Astrocyte of the spinal cord (primary cell): ENCODE data around the gene ORM2.

Source experiments
- DNase-seq: peaks from one replicate; pipeline ENCODE4 v3.0.0; 2011; ENCODE audit warnings: low read depth, low spot score
- H3K4me3 ChIP-seq: 2 replicates; pipeline ENCODE4 v1.5.1; 2011; ENCODE audit warnings: low read depth, mild to moderate bottlenecking, low read length, moderate library complexity
- in situ Hi-C: cut with HindIII; loops from 2 replicates; pipeline ENCODE4 v1.10.0; 2017; ENCODE audit warnings: low sequenced_read_pairs
- TF ChIP-seq, protein P1 (sequence below): IDR thresholded peaks from 2 replicates; pipeline ENCODE4 v1.5.1; 2012; ENCODE audit warnings: low read depth, mild to moderate bottlenecking, low read length, inconsistent platforms

Gene ORM2

DNA sequence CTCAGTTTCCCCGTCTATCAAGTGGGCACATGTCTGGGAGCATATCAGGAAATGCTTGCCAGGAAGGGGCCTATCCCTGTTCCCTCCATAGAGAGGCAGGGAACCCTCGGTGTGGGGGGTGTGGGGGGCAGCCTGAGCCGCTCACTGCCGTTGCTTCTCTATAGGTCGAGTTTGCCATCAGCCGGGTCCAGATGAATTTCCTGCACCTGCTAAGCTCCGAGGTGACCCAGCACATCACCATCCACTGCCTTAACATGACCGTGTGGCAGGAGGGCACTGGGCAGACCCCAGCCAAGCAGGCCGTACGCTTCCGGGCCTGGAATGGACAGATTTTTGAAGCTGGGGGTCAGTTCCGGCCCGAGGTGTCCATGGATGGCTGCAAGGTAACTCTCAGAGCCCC lies 20.6 kb upstream of the ORM2 start:
- in situ Hi-C loops = no loop called here
- no peak for DNase-seq

GRCh38 chr9:114310471-114311450 lies 18.9 kb upstream of the ORM2 start:
- in situ Hi-C loops = no loop called here
- TF ChIP-seq, protein P1, sequence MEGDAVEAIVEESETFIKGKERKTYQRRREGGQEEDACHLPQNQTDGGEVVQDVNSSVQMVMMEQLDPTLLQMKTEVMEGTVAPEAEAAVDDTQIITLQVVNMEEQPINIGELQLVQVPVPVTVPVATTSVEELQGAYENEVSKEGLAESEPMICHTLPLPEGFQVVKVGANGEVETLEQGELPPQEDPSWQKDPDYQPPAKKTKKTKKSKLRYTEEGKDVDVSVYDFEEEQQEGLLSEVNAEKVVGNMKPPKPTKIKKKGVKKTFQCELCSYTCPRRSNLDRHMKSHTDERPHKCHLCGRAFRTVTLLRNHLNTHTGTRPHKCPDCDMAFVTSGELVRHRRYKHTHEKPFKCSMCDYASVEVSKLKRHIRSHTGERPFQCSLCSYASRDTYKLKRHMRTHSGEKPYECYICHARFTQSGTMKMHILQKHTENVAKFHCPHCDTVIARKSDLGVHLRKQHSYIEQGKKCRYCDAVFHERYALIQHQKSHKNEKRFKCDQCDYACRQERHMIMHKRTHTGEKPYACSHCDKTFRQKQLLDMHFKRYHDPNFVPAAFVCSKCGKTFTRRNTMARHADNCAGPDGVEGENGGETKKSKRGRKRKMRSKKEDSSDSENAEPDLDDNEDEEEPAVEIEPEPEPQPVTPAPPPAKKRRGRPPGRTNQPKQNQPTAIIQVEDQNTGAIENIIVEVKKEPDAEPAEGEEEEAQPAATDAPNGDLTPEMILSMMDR = no peak
- DNase-seq = no peak
- H3K4me3 ChIP-seq = no peak overlapping the region

More for the DNA sequence above, 20.6 kb upstream of the ORM2 start:
- TF ChIP-seq, protein P1 = no peak
- H3K4me3 ChIP-seq = no peak overlapping the region

GRCh38 chr9:114311571-114312512 lies 17.8 kb upstream of the ORM2 start:
- no peak overlapping the region for H3K4me3 ChIP-seq
- no peak for DNase-seq
- in situ Hi-C loops = no loop called here
- TF ChIP-seq, protein P1 = no peak

DNA sequence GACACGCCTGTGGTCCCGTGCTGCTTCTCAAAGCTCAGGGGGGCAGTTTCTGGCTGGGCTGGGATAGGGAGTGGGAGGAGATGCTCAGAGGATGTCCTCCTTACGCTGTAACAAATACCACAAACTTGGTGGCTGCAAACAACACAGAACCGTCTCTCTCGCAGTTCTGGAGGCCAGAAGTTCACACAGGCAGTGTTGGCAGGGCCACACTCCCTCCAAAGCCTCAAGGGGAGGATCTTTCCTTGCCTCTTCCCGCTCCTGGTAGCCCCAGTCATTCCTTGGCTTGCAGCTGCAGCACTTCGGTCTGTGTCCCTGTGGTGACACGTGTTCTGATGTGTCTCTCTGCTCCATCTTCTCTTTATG lies 17.2 kb upstream of the ORM2 start:
- no peak for DNase-seq
- no peak overlapping the region for H3K4me3 ChIP-seq
- in situ Hi-C loops = no loop called here
- TF ChIP-seq, protein P1 = no peak

DNA sequence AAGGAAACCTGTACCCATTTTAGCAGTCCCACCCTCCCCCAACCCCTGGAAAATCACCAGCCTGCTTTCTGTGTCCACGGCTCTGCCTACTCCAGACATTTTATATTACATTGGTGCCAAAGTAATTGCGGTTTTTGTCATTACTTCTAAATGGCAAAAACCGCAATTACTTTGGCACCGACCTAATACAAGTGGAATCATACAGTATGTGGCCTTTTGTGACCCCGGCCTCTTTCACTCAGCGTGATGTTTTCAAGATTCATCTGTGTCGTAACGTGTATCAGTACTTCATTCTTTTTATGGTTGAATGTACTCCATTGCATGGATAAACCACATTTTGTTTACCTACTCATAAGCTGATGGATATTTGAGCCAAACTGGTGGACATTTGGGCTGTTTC lies 16.5 kb upstream of the ORM2 start:
- no peak overlapping the region for H3K4me3 ChIP-seq
- TF ChIP-seq, protein P1 = no peak
- no peak for DNase-seq
- in situ Hi-C loops = no loop called here

DNA sequence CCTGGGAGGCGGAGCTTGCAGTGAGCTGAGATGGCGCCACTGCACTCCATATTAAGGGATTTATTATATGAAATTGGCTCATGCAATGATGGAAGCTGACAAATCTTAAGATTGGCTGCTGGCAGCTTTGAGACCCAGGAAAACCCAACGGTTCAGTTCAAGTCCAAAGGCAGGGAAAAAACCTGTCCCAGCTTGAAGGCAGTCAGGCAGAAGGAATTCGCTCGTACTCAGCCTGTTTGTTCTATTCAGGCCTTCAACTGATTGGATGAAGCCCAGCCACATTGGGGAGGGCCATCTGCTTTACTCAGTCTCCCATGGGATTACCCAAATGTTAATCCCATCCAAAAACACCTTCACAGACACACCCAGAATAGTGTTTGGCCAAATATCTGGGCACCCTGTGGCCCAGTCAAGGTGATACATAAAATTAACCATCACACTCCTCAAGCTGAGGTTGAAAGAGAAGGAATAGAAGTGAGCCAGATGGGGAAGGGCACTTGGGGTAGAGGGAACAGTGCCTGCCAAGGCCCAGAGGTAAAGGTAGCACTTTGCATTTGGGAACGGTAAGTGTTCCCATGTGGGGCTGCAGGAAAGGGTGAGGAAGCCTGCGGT lies 15.3 kb upstream of the ORM2 start:
- in situ Hi-C loops = no loop called here
- TF ChIP-seq, protein P1 = no peak
- H3K4me3 ChIP-seq = no peak overlapping the region
- DNase-seq = no peak
